Neutrophil (primary cell): ENCODE results near the gene ZBTB45.
A peak's percentile ranks its signal among the peaks of the same experiment; 100 is the strongest.

Source experiments
- H3K27ac ChIP-seq: fragments of 200-600 bp; sonication (generic); 2 replicates; pipeline ENCODE4 v1.5.1; 2016; ENCODE audit warnings: mild to moderate bottlenecking, moderate library complexity
- H3K27me3 ChIP-seq: fragments of 200-600 bp; sonication (generic); 2 replicates; pipeline ENCODE4 v1.6.0; 2016; ENCODE audit warnings: mild to moderate bottlenecking
- H3K36me3 ChIP-seq: fragments of 200-600 bp; sonication (generic); 2 replicates; pipeline ENCODE4 v1.5.1; 2017
- H3K4me1 ChIP-seq, 2 experiments: fragments of 200-600 bp in 1 of 2; sonication (generic) in 1 of 2; 1 replicate in 1 of 2; 2 replicates in 1 of 2; pipeline versions ENCODE4 v1.5.1 to v1.6.1; 2013 to 2016; ENCODE audit warnings: low read depth in 1 of 2, low read length in 1 of 2, mild to moderate bottlenecking in 1 of 2, moderate library complexity in 1 of 2; ENCODE audit not compliant: control insufficient read depth in 1 of 2, insufficient read depth in 1 of 2
- H3K4me3 ChIP-seq, 2 experiments: fragments of 200-600 bp in 1 of 2; sonication (generic) in 1 of 2; 1 replicate in 1 of 2; 2 replicates in 1 of 2; pipeline ENCODE4 v1.5.1; 2013 to 2016; ENCODE audit warnings: low read depth in 1 of 2, low read length in 1 of 2, mild to moderate bottlenecking in 1 of 2, moderate library complexity in 1 of 2
- H3K9me3 ChIP-seq: fragments of 200-600 bp; sonication (generic); 2 replicates; pipeline ENCODE4 v1.5.1; 2016
- CTCF ChIP-seq: fragments of 200-600 bp; sonication (generic); IDR thresholded peaks from 2 replicates; pipeline ENCODE4 v1.5.1; 2016; ENCODE audit warnings: antibody characterized with exemption

Gene ZBTB45

GRCh38 chr19:58477871-58478270 lies 41.7 kb downstream of the ZBTB45 start:
- Histone ChIP-seq H3K27ac (no peak overlapping the region), H3K4me1 (peaks cover 14 to 15% of the 10 kb centered on the region in 2 experiments), H3K4me3 (no peak overlapping the region), H3K9me3 (no peaks in the 10 kb centered on the region), H3K27me3 (no peaks in the 10 kb centered on the region), H3K36me3 (peaks cover 31% of the 10 kb centered on the region)
- no peak for TF ChIP-seq CTCF

- H3K4me3 ChIP-seq, result peak overlapping the region in 1 of 2 experiments; percentile 70
- no peaks in the 10 kb centered on the region for H3K9me3 ChIP-seq
- no peak overlapping the region for H3K27ac ChIP-seq
- peaks cover 39% of the 10 kb centered on the region for H3K36me3 ChIP-seq
- H3K27me3 ChIP-seq, result no peaks in the 10 kb centered on the region
- no peak for TF ChIP-seq CTCF
- H3K4me1 ChIP-seq, result peaks cover 14 to 15% of the 10 kb centered on the region in 2 experiments
Observed at GRCh38 chr19:58477130-58477529, 42.5 kb downstream of the ZBTB45 start.

GRCh38 chr19:58476498-58477015 lies 43.1 kb downstream of the ZBTB45 start:
- Histone ChIP-seq H3K27me3 (no peaks in the 10 kb centered on the region), H3K4me3 (peak overlapping the region; percentile 70 to 85), H3K9me3 (no peaks in the 10 kb centered on the region), H3K4me1 (peaks cover 14 to 15% of the 10 kb centered on the region in 2 experiments), H3K36me3 (peaks cover 45% of the 10 kb centered on the region), H3K27ac (peak overlapping the region; percentile 79)
- TF ChIP-seq CTCF, result no peak

- peak within 1 kb of the TSS; percentile 70 to 85 for H3K4me3 ChIP-seq
- H3K27ac ChIP-seq, result peak within 1 kb of the TSS; percentile 79
- H3K4me1 ChIP-seq, result peaks cover 14 to 15% of the 10 kb centered on the region in 2 experiments
- H3K27me3 ChIP-seq, result no peaks in the 10 kb centered on the region
- peaks cover 44% of the 10 kb centered on the region for H3K36me3 ChIP-seq
- no peaks in the 10 kb centered on the region for H3K9me3 ChIP-seq
- peak; percentile 42 for TF ChIP-seq CTCF
Observed at GRCh38 chr19:58475714-58476497, 43.7 kb downstream of the ZBTB45 start, which contains the start of gene ZNF446. Gene ZNF446, plus strand, starts transcription at chr19:58476352. Its CDS starts 867 bp downstream, at chr19:58477219.

- Histone ChIP-seq H3K4me1 (peaks cover 14 to 15% of the 10 kb centered on the region in 2 experiments), H3K9me3 (no peaks in the 10 kb centered on the region), H3K36me3 (peaks cover 44% of the 10 kb centered on the region), H3K27me3 (no peaks in the 10 kb centered on the region), H3K27ac (peak overlapping the region; percentile 79), H3K4me3 (peak overlapping the region; percentile 70 to 85)
- no peak for TF ChIP-seq CTCF
Observed at GRCh38 chr19:58474997-58475713, 44.5 kb downstream of the ZBTB45 start.
